Smooth muscle cell (in vitro differentiated cells): ENCODE results near the gene CROCC2. TPM values are rescaled to one million over a fixed set of nuclear protein-coding genes. Genes with fewer than 3 reads are reported as not detected.

Experiments
- DNase-seq: peaks from one replicate; lab custom pipeline; 2025; ENCODE audit not compliant: unreplicated experiment; lab: John Stamatoyannopoulos, UW
- H2AFZ ChIP-seq: fragments of 200-600 bp; sonication (generic); 2 replicates; pipeline ENCODE4 v1.6.0; 2016; ENCODE audit warnings: antibody characterized with exemption, low read depth, mild to moderate bottlenecking
- H3F3A ChIP-seq: fragments of 200-600 bp; sonication (generic); 2 replicates; pipeline ENCODE4 v1.6.0; 2017; ENCODE audit warnings: antibody characterized with exemption, low read depth
- H3K27ac ChIP-seq: fragments of 200-600 bp; sonication (generic); 2 replicates; pipeline ENCODE4 v1.5.1; 2016; ENCODE audit warnings: low read depth, mild to moderate bottlenecking
- H3K27me3 ChIP-seq: fragments of 200-600 bp; sonication (generic); 2 replicates; pipeline ENCODE4 v1.6.1; 2016; ENCODE audit warnings: low read depth, mild to moderate bottlenecking
- H3K36me3 ChIP-seq: fragments of 200-600 bp; sonication (generic); 2 replicates; pipeline ENCODE4 v1.5.1; 2016; ENCODE audit warnings: low read depth
- H3K4me1 ChIP-seq: fragments of 200-600 bp; sonication (generic); 2 replicates; pipeline ENCODE4 v1.5.1; 2016; ENCODE audit warnings: low read depth
- H3K4me2 ChIP-seq: fragments of 200-600 bp; sonication (generic); 2 replicates; pipeline ENCODE4 v1.6.0; 2016; ENCODE audit warnings: mild to moderate bottlenecking
- H3K4me3 ChIP-seq: fragments of 200-600 bp; sonication (generic); 2 replicates; pipeline ENCODE4 v1.5.1; 2016; ENCODE audit warnings: mild to moderate bottlenecking
- H3K79me2 ChIP-seq: fragments of 200-600 bp; sonication (generic); 2 replicates; pipeline ENCODE4 v1.6.0; 2016; ENCODE audit warnings: low read depth, mild to moderate bottlenecking
- H3K9ac ChIP-seq: fragments of 200-600 bp; sonication (generic); 2 replicates; pipeline ENCODE4 v1.6.0; 2016; ENCODE audit warnings: low read depth
- H3K9me3 ChIP-seq: fragments of 200-600 bp; sonication (generic); replicated peaks from 2 replicates; pipeline ENCODE4 v1.5.1; 2016; ENCODE audit warnings: low read depth
- H4K20me1 ChIP-seq: fragments of 200-600 bp; sonication (generic); 2 replicates; pipeline ENCODE4 v1.6.0; 2016; ENCODE audit warnings: low read depth
- WGBS: methylation state at CpG from one replicate; pipeline ENCODE4 v1.1.7; 2016; ENCODE audit warnings: low lambda C conversion rate; 5-methylcytosine and 5-hydroxymethylcytosine counted together
- polyA plus RNA-seq: library from polyadenylated mRNA; unstranded; fragments of >200 nt; fragmentation: Nextera tagmentation; extraction: Ambion mirVana; gene quantifications from 2 replicates; pipeline ENCODE4 v1.2.1, GENCODE V29; 2016
- total RNA-seq: library from RNA; depleted of rRNA; stranded (reverse); fragments of >200 nt; gene quantifications from 2 replicates; pipeline ENCODE4 v1.2.3, GENCODE V29; 2014
- TF ChIP-seq, protein P1 (sequence below): fragments of 200-600 bp; sonication (generic); IDR thresholded peaks from 2 replicates; pipeline ENCODE4 v1.5.1; 2017; ENCODE audit warnings: borderline replicate concordance, mild to moderate bottlenecking, antibody characterized with exemption; ENCODE audit not compliant: insufficient read depth, poor library complexity, severe bottlenecking

CROCC2 gene
- total and polyA plus RNA-seq, 2 experiments from 2014 or later = not detected

DNA sequence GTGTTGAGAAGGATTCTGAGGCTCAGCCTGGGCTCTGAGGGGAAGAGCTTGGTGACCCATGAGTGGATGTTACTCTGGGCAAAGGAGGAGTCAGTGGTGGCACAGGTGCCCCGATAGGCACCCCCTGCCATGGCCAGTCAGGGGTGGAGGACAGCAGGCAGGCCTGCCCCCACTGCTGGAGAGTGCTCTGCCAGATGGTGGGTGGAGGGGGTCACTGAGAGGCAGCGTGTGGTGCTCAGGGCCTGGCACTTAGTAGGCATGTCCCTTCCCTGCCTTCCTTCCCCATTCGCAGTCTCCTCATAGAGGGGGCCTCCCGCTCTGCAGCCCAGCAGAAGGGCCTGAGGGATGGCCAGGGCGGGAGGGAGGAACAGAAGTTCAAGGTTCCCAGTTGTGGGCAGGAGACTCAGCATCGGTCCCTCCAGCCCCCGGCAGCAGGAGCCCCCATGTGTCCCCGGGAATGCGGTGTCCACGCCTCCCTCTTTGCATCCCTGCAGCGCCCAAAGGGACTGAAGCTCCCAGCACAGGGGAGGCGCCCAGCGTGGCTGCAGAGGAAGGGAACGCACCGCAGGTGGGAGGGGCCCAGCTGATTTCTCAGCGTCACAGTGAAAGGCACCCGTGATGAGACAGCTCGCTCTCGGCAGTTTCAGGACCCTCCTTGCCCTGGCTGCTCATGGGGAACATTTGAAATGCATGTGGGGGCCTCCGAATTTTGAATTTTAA is 86.6 kb downstream of the CROCC2 start:
- H3K4me3 ChIP-seq = no peak overlapping the region
- no peaks in the 10 kb centered on the region for H3K79me2 ChIP-seq
- no peak for DNase-seq
- 87% methylated on average over 20 of the region's 20 CpGs for WGBS
- no peak overlapping the region for H3K9ac ChIP-seq
- H3K4me1 ChIP-seq = no peaks in the 10 kb centered on the region
- H3K36me3 ChIP-seq = no peaks in the 10 kb centered on the region
- no peak overlapping the region for H3K4me2 ChIP-seq
- H3K27me3 ChIP-seq = no peaks in the 10 kb centered on the region
- no peak overlapping the region for H2AFZ ChIP-seq
- TF ChIP-seq, protein P1, sequence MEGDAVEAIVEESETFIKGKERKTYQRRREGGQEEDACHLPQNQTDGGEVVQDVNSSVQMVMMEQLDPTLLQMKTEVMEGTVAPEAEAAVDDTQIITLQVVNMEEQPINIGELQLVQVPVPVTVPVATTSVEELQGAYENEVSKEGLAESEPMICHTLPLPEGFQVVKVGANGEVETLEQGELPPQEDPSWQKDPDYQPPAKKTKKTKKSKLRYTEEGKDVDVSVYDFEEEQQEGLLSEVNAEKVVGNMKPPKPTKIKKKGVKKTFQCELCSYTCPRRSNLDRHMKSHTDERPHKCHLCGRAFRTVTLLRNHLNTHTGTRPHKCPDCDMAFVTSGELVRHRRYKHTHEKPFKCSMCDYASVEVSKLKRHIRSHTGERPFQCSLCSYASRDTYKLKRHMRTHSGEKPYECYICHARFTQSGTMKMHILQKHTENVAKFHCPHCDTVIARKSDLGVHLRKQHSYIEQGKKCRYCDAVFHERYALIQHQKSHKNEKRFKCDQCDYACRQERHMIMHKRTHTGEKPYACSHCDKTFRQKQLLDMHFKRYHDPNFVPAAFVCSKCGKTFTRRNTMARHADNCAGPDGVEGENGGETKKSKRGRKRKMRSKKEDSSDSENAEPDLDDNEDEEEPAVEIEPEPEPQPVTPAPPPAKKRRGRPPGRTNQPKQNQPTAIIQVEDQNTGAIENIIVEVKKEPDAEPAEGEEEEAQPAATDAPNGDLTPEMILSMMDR = no peak
- no peaks in the 10 kb centered on the region for H3F3A ChIP-seq
- H3K9me3 ChIP-seq = no peaks in the 10 kb centered on the region
- H3K27ac ChIP-seq = no peak overlapping the region
- H4K20me1 ChIP-seq = no peaks in the 10 kb centered on the region

DNA sequence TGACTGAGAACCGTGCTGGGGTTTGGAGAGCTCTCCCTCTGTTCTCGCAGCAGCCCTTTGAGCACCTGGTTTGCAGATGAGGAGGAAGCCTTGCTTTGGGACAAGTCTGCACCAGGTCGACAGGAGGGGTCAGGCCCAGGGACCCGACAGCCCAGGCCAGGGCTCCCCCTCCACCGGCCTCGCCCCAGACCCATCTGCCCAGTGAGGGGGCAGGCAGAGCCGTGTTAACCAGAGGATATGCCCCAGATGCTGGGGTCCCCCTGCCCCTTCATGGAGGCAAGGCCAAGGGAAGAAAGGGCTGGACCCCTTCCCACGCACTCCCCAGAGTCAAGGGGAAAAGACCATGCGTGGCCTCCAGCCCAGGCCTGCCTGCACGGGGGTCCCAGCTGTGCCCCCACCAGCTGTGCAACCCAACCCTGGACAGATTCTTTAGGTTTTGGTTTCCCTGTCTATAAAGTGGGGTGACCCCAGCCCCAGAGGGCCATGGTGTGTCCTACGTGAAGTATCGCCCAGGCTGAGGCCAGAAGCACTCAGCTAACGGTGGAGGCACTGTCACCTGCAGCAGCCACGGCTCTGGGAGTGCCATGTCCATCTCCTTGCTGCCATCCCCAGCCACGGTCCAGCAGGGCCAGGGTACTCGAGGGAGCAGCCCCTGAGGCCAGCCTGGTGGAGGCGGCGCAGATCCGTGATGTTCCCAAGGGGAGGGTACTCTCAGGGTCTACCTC is 87.5 kb downstream of the CROCC2 start:
- Histone ChIP-seq H3K4me3 (no peak overlapping the region), H3K9me3 (no peaks in the 10 kb centered on the region), H3K27ac (no peak overlapping the region), H3F3A (no peaks in the 10 kb centered on the region), H4K20me1 (no peaks in the 10 kb centered on the region), H3K27me3 (no peaks in the 10 kb centered on the region), H3K4me2 (no peak overlapping the region), H3K9ac (no peak overlapping the region), H2AFZ (no peak overlapping the region), H3K4me1 (no peaks in the 10 kb centered on the region), H3K79me2 (no peaks in the 10 kb centered on the region), H3K36me3 (no peaks in the 10 kb centered on the region)
- TF ChIP-seq, protein P1 = no peak
- 93% methylated on average over 19 of the region's 19 CpGs for WGBS
- DNase-seq = no peak

DNA sequence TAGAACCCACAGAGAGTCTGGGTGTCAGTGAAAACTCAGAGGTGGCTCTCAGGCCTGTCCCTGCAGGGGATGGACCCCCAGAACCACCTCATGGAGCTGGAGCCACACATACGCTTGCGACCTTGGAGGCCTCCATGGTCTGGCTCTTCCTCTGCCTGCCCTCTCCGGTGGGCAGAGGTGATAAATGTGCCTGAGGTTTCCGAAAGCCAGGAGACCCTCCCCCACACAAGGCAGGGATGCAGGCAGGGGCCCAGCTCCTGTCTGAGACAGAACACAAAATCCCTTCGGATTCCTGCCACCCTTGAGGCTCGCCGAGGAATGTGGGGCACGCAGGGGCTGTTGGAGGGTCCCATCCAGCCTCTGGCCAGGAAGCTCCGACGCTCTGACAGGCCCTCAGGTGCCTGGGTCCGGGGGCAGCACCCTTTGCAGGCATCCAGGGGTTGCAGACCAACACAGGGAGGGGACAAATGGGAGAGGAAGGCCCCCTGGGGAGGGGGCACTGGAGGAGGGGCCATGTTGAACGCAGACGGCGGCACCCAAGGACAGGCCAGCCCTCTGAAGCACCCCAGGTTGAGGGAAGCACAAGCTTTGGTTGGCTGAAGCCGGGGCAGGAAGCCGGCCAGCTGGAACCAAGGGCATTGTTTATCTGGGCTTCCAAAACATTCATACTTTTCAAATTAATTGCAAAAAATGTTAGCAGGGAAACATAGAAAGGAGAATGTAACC is 88.2 kb downstream of the CROCC2 start:
- Histone ChIP-seq H3K27ac (no peak overlapping the region), H3K36me3 (no peaks in the 10 kb centered on the region), H3K79me2 (no peaks in the 10 kb centered on the region), H3K9me3 (no peaks in the 10 kb centered on the region), H3K4me2 (no peak overlapping the region), H4K20me1 (no peaks in the 10 kb centered on the region), H2AFZ (no peak overlapping the region), H3F3A (no peaks in the 10 kb centered on the region), H3K4me3 (no peak overlapping the region), H3K9ac (no peak overlapping the region), H3K4me1 (no peaks in the 10 kb centered on the region), H3K27me3 (peaks cover 2% of the 10 kb centered on the region)
- TF ChIP-seq, protein P1 = no peak
- no peak for DNase-seq
- 84% methylated on average over 16 of the region's 16 CpGs for WGBS
